ENCODE results near the gene RAB36.

The RAB36 gene

DNA sequence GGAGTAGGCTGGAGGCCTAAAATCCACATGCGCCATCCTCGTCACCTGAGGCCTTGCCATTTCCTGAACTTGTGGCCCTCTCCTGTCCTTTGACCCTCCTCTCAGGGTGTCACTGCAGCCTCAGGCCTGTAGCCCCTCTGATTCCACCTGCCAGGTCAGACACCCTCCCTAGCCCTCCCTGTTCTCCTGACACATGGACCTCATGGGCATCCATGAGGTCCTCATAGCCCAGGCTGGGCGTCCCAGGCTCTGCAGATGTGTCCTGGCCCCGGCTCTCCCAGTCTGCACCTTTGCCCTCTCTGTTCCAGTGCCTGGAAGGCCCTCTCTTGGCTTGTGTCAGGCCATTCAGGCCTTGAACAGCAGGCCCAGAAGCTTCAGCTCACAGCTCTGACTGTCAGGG is 15.8 kb downstream of the RAB36 start:
- no peak for FAIRE-seq

DNA sequence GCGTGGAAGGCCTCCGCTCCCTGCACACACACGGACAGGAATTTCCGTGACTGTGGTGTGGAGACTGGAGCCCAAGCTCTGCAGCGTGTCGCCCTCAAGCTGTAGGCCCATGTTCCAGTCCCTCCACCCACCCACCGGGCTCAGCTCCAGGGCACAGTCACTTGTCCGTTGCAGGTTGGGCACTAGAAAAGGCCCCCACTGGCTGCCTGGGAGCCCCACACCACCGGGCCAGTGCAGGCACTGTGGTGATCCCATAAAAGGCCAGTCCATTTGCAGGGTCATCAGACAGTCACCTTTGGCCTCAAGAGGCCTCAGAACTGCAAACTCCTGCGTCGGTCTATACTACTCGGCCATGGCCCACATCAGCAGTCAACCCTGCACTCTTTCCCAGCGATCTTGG is 16.3 kb downstream of the RAB36 start:
- FAIRE-seq = no peak

DNA sequence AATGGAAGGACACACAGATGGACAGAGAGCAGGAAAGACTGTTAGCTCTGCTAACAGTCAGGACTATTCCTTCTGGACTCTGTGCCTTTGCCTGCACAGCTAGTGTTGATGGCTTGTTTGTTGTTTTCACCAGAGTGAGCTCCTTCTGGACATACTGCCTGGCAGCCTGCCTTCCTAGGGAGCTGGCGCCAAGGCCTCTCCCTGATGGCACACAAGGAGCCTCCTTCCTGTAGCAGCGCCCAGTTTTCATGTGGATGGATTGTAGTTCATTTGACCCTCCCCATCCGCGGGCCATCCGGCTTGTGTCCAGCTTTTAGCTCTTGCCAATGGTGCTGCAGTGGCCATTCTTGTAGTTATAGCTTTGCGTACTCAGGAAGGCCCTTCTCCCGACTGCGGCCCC is 18.4 kb downstream of the RAB36 start:
- no peak for FAIRE-seq

DNA sequence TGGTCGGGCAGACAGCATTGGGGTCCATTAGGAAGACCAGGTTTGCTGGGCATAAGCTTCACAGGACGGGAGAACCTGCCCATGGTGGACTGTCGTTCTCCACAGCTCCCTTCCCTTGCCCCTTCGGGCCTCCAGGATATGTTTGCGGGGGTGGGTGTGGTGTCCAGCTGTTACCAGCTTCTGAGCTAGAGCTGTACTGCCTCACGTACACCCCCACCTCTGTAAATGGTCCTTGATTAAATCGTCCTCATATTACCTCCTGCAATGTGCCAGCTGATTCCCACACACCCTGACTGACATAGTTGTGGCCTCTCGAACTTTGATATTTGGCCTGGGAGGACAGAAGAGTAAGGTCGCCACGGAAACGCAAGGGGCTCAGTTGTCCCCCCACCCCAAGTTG is 18.8 kb downstream of the RAB36 start:
- FAIRE-seq = no peak

DNA sequence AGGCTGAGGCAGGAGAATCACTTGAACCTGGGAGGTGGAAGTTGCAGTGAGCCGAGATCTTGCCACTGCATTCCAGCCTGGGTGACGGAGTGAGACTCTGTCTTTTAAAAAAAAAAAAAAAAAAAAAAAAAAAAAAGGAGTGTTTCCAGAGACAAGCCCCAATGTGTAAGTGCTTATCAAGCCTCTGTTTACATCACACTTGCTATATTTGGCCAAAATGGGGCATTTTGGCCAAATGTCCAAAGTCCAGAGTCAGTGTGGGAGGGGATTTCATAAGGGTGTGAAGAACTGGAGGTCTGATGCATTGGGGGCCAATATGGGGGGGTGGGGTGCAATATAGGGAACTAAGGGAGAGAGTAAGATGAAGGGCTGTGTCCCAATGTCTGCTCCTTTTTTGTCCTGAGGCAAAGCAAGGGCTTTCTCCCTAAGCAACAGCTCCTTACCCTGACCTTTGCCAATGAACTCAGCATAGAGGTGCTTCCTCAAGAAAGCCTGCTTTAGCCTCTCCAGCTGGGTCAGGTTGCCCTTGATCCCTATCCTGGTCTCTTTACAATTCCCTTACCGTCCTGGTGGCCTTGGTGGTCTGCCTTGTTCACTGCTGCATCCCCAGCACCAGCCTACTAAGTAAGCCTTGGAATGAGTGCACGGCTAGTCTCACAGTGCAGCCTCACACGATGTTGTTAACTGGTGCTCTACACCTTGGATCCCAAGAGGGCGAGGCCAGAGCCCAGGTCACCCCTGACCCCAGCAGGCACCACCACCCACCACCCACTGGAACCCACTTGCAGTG is 21.0 kb downstream of the RAB36 start:
- FAIRE-seq = no peak

DNA sequence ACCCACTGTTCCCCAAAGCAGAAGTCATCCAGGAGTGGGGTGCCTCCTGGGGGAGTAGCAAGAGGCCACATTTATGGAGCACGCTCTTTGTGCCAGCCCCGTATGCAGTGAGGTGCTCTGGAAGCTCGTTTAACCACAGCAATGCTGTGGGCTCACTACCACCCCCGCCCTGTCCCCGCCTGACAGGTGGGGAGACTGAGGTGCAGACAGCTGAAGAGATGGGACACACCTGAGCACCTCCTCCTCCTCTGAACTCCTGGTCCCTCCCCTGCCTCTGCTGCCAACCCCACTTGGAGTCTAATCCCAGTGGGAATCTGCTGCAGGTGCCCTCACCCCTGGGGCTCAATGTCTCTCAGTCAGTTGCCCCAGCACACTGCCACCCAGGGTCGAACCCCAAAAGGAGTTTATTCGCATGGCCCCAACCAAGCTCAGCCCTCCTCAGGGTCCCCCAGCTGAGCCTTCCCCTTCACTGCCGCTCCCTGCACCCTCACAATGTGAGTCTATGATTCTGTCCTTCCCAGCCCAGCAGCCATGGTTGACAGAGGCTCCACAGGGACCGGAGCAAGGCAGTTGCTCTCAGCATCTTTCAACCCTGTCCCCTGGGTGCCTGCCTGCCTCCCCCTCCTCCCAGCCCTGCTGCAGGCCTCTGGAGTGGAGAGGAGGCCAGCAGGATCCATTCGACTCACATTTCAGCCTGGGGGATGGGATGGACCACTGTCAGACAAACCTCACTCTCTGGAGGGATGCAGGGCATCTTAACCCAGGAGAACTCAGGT is 21.8 kb downstream of the RAB36 start:
- FAIRE-seq = no peak

- FAIRE-seq = no peak
These were observed 23.2 kb downstream of the RAB36 start for GRCh38 chr22:23168391-23169042.

DNA sequence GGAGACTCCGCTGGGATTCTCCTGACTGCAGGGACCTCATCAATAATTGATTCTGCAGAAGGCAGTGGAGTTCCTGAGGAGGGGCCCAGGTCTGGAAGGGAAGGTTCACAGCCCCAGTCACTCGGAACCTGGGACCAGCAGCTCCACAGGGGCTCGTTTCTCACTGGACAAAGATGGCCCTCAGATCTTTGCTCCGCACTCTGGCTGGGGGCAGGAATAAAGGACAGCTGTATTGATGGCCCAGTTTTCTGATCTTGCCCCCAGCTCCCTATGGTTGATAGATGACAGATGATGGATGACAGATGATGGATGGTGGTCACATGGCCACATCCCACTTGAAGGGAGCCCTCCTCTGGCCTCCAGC is 23.7 kb downstream of the RAB36 start:
- FAIRE-seq = no peak

DNA sequence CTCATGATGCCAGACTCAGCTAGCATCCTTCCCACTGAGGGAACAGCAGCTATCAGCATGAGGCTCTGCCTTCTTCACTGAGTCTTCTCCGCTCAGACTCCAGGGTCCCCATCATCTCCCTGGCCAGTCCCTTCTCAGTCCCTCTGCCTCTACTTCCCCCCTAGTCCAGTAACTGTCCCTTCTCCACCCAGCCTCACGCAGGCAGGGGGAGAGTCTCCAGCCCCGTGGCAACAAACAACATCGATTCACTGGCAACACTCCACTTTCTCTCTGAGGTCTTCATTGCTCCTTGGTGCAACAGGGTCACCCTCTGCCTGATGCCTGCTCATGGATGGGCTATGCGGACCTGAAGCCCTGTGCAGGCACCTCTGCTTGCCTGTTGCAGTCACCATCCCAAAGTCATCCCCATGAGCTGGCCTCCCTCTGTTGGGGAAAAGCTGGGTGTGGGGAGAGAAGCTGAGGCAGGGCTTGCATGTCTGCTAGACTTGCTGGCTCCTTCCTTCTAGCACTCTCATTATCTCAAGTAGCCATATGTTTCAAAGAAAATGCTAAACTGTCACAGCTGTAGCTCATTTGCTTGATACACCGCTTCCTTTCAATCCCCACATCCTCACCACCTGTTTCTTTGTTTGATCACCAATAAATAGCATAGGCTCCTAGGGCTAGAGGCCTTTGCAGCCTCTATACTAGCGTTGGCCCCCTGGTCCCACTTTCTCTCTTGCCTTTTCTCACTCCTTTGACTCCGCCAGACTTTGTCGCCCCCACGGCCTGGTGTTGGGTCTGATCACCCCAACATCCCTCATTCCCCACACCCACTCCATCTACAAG is 30.8 kb downstream of the RAB36 start:
- FAIRE-seq = no peak

DNA sequence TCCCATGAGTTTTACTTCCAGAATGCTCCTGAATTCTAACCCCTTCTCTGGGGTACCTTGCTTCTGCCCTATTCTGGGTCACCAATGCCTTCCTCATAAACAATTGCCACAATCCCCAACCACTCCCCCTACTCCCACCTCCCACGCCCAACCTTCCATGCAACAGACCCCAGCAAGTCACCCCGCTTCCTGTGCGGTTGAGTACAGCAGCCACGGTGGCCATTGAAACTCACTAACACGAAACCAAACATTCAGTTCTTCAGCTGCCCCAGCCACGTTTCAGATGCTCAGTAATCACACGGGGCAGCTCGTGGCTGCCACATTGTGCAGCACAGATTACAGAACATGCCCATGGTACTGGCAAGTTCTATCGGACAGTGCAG is 31.4 kb downstream of the RAB36 start:
- FAIRE-seq = no peak

- no peak for FAIRE-seq
These were observed 31.9 kb downstream of the RAB36 start for GRCh38 chr22:23177197-23177596.

GRCh38 chr22:23178512-23179254 is 33.4 kb downstream of the RAB36 start:
- no peak for FAIRE-seq

DNA sequence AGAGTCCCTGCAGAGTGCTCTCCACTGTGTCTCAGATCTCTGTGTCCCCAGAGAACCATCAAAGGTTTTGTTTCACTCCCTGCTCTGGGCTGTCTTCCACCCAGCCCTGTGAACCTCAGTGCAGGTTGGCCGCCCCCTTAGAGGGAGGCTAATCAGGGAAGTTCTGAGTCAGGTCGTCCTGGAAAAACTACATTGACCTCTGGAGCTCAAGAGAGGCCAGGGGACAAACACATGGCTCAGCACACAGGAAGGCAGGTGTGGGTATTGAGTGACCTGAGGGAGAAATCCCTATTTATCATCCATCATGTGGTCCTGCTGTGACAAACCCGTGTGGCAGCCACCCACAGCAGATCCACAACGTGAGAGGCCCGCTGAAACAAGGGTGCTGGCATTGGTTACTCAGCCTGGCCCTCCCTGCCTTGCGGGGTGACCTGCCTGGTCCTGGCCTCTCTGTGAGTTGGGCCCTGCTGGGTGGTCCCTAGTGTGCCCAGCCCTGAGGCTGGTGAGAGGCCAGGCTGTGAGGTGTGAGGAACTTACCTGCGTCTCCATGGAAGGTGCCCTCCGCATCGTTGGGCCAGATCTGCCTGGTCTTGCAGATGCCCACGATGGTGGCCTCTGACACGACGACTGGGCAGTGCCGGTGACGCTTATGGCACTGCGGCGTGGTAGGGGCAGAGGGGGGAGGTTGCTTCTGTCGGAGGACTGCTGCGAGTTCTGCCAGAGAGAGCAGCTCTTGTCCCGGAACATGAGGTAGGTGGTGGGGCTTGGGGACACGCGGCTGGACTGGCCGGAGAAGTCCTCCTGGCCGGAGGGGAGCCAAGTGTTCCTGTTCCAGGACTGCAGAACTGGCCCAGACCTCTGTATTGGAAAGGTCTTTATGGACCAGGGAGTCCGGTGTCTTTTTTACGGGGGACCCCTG is 34.4 kb downstream of the RAB36 start:
- no peak for FAIRE-seq

GRCh38 chr22:23180301-23180892 is 35.1 kb downstream of the RAB36 start, which contains the start of gene BCR:
Gene BCR, plus strand, starts transcription at chr22:23180509. Its CDS starts 452 bp downstream, at chr22:23180961.
- FAIRE-seq = no peak

DNA sequence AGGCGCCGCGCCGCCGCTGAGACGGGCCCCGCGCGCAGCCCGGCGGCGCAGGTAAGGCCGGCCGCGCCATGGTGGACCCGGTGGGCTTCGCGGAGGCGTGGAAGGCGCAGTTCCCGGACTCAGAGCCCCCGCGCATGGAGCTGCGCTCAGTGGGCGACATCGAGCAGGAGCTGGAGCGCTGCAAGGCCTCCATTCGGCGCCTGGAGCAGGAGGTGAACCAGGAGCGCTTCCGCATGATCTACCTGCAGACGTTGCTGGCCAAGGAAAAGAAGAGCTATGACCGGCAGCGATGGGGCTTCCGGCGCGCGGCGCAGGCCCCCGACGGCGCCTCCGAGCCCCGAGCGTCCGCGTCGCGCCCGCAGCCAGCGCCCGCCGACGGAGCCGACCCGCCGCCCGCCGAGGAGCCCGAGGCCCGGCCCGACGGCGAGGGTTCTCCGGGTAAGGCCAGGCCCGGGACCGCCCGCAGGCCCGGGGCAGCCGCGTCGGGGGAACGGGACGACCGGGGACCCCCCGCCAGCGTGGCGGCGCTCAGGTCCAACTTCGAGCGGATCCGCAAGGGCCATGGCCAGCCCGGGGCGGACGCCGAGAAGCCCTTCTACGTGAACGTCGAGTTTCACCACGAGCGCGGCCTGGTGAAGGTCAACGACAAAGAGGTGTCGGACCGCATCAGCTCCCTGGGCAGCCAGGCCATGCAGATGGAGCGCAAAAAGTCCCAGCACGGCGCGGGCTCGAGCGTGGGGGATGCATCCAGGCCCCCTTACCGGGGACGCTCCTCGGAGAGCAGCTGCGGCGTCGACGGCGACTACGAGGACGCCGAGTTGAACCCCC is 35.8 kb downstream of the RAB36 start:
- FAIRE-seq = no peak

DNA sequence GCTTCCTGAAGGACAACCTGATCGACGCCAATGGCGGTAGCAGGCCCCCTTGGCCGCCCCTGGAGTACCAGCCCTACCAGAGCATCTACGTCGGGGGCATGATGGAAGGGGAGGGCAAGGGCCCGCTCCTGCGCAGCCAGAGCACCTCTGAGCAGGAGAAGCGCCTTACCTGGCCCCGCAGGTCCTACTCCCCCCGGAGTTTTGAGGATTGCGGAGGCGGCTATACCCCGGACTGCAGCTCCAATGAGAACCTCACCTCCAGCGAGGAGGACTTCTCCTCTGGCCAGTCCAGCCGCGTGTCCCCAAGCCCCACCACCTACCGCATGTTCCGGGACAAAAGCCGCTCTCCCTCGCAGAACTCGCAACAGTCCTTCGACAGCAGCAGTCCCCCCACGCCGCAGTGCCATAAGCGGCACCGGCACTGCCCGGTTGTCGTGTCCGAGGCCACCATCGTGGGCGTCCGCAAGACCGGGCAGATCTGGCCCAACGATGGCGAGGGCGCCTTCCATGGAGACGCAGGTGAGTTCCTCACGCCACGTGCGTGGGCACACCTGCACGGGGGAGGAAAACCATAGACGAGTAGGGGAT is 36.5 kb downstream of the RAB36 start:
- no peak for FAIRE-seq

- no peak for FAIRE-seq
These were observed 37.2 kb downstream of the RAB36 start for GRCh38 chr22:23182309-23183060.

DNA sequence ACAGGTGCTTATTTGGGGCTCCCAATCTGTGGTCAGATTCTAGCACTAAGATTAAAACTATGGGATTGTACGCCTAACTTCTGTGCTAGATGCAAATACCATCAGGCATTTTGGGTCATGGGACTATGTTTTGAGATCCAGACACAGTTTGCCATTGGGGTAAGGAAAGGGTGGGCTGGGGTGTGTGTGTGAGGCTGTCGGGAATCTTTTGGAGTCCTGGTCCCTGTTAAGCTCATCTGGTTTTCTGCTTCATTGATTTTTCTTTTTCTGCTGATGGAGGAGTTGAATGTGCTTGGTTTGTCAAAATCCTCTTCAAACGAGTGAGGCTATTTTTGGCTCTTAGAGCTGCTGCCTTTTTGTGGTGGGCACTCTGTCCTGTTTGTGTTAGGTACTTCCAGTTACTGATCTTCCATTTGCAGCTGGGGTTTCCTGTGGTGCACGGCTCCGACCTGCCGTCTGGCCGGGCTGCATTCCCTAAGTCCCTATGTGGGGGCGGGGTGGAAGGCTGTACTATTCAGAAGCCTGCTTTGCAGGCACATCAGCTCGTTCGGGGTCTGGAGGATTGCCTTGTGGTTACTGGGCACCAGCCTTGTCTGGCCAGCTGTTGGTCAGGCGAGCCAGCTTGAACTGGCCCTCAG is 37.9 kb downstream of the RAB36 start:
- FAIRE-seq = no peak
